NB4 (cell line): ENCODE data around the gene EN2.

Experiments
- CTCF ChIP-seq: IDR thresholded peaks from one replicate; pipeline ENCODE4 v1.5.1; 2012; ENCODE audit warnings: low read depth, low read length
- MAX ChIP-seq: IDR thresholded peaks from 2 replicates; pipeline ENCODE4 v1.6.1; 2011; ENCODE audit warnings: low read depth, low read length
- POLR2A ChIP-seq: IDR thresholded peaks from 2 replicates; pipeline ENCODE4 v1.6.1; 2011; ENCODE audit warnings: mild to moderate bottlenecking; ENCODE audit not compliant: insufficient read length; ENCODE audit errors: extremely low read depth

DNA sequence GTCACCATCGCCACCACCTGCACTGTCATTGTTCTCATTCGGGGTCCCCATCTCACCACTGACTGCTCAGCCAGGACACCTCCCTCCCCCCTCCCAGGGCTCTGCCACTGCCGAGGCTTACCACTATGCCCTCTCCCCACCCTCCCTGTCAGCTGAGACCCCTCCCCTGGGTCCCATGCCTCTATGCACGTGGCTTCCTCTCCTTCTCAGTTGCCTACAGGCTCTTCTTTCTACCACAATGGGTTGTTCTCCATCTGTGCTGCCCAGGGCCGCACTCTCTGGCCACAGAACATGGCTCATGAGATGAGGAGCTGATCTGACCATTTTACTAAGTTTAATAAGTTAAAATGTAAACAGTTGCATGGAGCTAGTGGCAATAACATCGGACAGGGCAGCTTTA is 16.1 kb upstream of the EN2 start:
- TF ChIP-seq CTCF (no peak), MAX (no peak), POLR2A (no peak)
